Endothelial cell of umbilical vein (primary cell): Measurements from ENCODE around the gene FLACC1. TPM values are rescaled to one million over a fixed set of nuclear protein-coding genes. Genes with fewer than 3 reads are reported as not detected.

ENCODE experiments used
- BruUV-seq: library from RNA; stranded (reverse); fragments of 400-500 nt; replicated peaks from 2 replicates; lab custom pipeline; 2021; lab: Mats Ljungman, UMichigan
- CTCF ChIA-PET: fragments of 300-600, 350-600 bp; sonication (Branson Sonifier 250); formaldehyde crosslinking; loops from one replicate; lab custom pipeline; 2021; ENCODE audit warnings: antibody characterized with exemption, inconsistent platforms; lab: Charles Lee
- POLR2A ChIA-PET: fragments of 300-600, 350-600 bp; sonication (Branson Sonifier 250); formaldehyde crosslinking; loops from one replicate; lab custom pipeline; 2021; ENCODE audit warnings: antibody characterized with exemption, inconsistent platforms; lab: Charles Lee
- DNase-seq: peaks from one replicate; pipeline ENCODE4 v3.0.0-alpha.2; 2011; ENCODE audit warnings: low read depth, low spot score
- FAIRE-seq: peaks from 2 replicates; lab custom pipeline; 2011; peaks lifted over from hg19 to GRCh38; lab: Jason Lieb, UNC
- H2AFZ ChIP-seq: 2 replicates; pipeline ENCODE4 v1.6.0; 2012; ENCODE audit warnings: low read depth, low read length, control low read depth, inconsistent platforms
- H3K27ac ChIP-seq: 2 replicates; pipeline ENCODE4 v1.5.1; 2011; ENCODE audit warnings: low read depth, mild to moderate bottlenecking, control low read depth, low read length, moderate library complexity; ENCODE audit not compliant: insufficient read depth
- H3K27me3 ChIP-seq, 2 experiments: 2 replicates each; pipeline versions ENCODE4 v1.6.0 to v1.6.1; 2011; ENCODE audit warnings: low read length in 2 of 2, mixed read lengths in 1 of 2; ENCODE audit not compliant: control insufficient read depth in 2 of 2, insufficient read depth in 2 of 2
- H3K36me3 ChIP-seq, 2 experiments: 2 replicates in 1 of 2; 3 replicates in 1 of 2; pipeline ENCODE4 v1.5.1; 2011; ENCODE audit warnings: low read length in 2 of 2, mild to moderate bottlenecking in 1 of 2, moderate library complexity in 1 of 2; ENCODE audit not compliant: control insufficient read depth in 2 of 2, insufficient read depth in 2 of 2; ENCODE audit errors: extremely low read depth in 1 of 2
- H3K4me1 ChIP-seq: 3 replicates; pipeline ENCODE4 v1.5.1; 2011; ENCODE audit warnings: mild to moderate bottlenecking, low read length; ENCODE audit not compliant: control insufficient read depth, insufficient read depth; ENCODE audit errors: extremely low read depth
- H3K4me2 ChIP-seq: 2 replicates; pipeline ENCODE4 v1.6.1; 2011; ENCODE audit warnings: low read length, control low read depth, mixed read lengths; ENCODE audit not compliant: insufficient read depth
- H3K4me3 ChIP-seq, 3 experiments: fragments of 200-600 bp in 1 of 3; sonication (generic), shearing (Covaris generic) in 1 of 3; replicated peaks in 1 of 3; 2 replicates each; pipeline ENCODE4 v1.5.1; 2011 to 2016; ENCODE audit warnings: control low read depth in 3 of 3, low read length in 3 of 3, mild to moderate bottlenecking in 2 of 3, inconsistent platforms in 1 of 3, low read depth in 1 of 3, moderate library complexity in 1 of 3; ENCODE audit not compliant: insufficient read depth in 1 of 3
- H3K79me2 ChIP-seq: 2 replicates; pipeline ENCODE4 v1.6.0; 2012; ENCODE audit warnings: low read length, inconsistent platforms; ENCODE audit not compliant: control insufficient read depth, insufficient read depth
- H3K9ac ChIP-seq: replicated peaks from 2 replicates; pipeline ENCODE3; 2011; ENCODE audit warnings: low read length, control low read depth; ENCODE audit not compliant: insufficient read depth; ENCODE audit errors: extremely low read depth
- H3K9me1 ChIP-seq: replicated peaks from 3 replicates; pipeline ENCODE4 v1.6.0; 2011; ENCODE audit warnings: mild to moderate bottlenecking, low read length; ENCODE audit not compliant: control insufficient read depth, insufficient read depth; ENCODE audit errors: extremely low read depth
- H3K9me3 ChIP-seq: replicated peaks from 2 replicates; pipeline ENCODE4 v1.5.1; 2012; ENCODE audit warnings: low read length, inconsistent platforms; ENCODE audit not compliant: control insufficient read depth, insufficient read depth
- H4K20me1 ChIP-seq: replicated peaks from 2 replicates; pipeline ENCODE3; 2011; ENCODE audit warnings: mild to moderate bottlenecking, low read length; ENCODE audit not compliant: control insufficient read depth, insufficient read depth; ENCODE audit errors: extremely low read depth
- CTCF ChIP-seq, 2 donors: IDR thresholded peaks; 1 replicate in 1 of 2; 2 replicates in 1 of 2; pipeline ENCODE4 v1.5.1; 2011; ENCODE audit warnings: low read length in 2 of 2, mild to moderate bottlenecking in 2 of 2, moderate library complexity in 2 of 2, control low read depth in 1 of 2, inconsistent platforms in 1 of 2, low read depth in 1 of 2; ENCODE audit not compliant: insufficient read depth in 1 of 2; ENCODE audit errors: extremely low read depth in 1 of 2
- MAX ChIP-seq: IDR thresholded peaks from 2 replicates; pipeline ENCODE4 v1.6.1; 2011; ENCODE audit not compliant: insufficient read depth, insufficient read length
- dilution Hi-C: fragments of 300-500 bp; cut with MboI; formaldehyde crosslinking; loops from one replicate; pipeline ENCODE4 v1.15.0; 2019; ENCODE audit warnings: low sequenced_read_pairs; ENCODE audit not compliant: extremely low pct_ligation_motif_present
- intact Hi-C: fragments of 100-400 bp; cut with micrococcal nuclease; formaldehyde crosslinking; loops from one replicate; pipeline ENCODE4 v1.10.0; 2022
- polyA plus RNA-seq, 4 experiments: library from polyadenylated mRNA; depleted of rRNA in 3 of 4; stranded (reverse) in 3 of 4; unstranded in 1 of 4; fragments of >200 nt; gene quantifications; 2 replicates each; pipeline versions ENCODE4 v1.2.1 to v1.2.3, GENCODE V29; 2011 to 2012; ENCODE audit warnings: missing spikeins in 1 of 4
- total RNA-seq: library from RNA; stranded (reverse); gene quantifications from 2 replicates; pipeline ENCODE4 v1.2.3, GENCODE V29; 2021

Gene FLACC1
- total and polyA plus RNA-seq, 2 donors (not counting 3 experiments of a cell fraction or from before 2014, with no cell fraction given), result 0.11 to 1.4 TPM

GRCh38 chr2:201260302-201260800 lies 96.8 kb downstream of the FLACC1 start, which contains the start of gene CASP8:
CASP8 (plus strand) TSS chr2:201260536; CDS start chr2:201266487, 5,951 bp downstream.
- no peaks in the 10 kb centered on the region for H4K20me1 ChIP-seq
- peaks cover 30% of the 10 kb centered on the region for H3K4me1 ChIP-seq
- no peak within 1 kb of the TSS for H3K4me3 ChIP-seq
- no peaks in the 10 kb centered on the region for H3K27me3 ChIP-seq
- H2AFZ ChIP-seq, result peak within 1 kb of the TSS; percentile 93
- H3K27ac ChIP-seq, result peak within 1 kb of the TSS; percentile 39
- no peaks in the 10 kb centered on the region for H3K36me3 ChIP-seq
- H3K4me2 ChIP-seq, result peak within 1 kb of the TSS; percentile 92
- FAIRE-seq (no peak), DNase-seq (no peak)
- H3K79me2 ChIP-seq, result peaks cover 10% of the 10 kb centered on the region
- intact Hi-C loops, result no loop called here
- no TSS peak for BruUV-seq
- no peaks in the 10 kb centered on the region for H3K9me1 ChIP-seq
- no peak within 1 kb of the TSS for H3K9ac ChIP-seq
- dilution Hi-C loops, result no loop called here
- no peaks in the 10 kb centered on the region for H3K9me3 ChIP-seq
- TF ChIP-seq MAX, result no peak
- no peak for TF ChIP-seq CTCF (IDR thresholded peaks at IDR 0.05; ENCODE audit: extremely low read depth in 1 of 2, insufficient read depth in 1 of 2, low read depth in 1 of 2, low read length in 2 of 2)
- ChIA-PET CTCF (interaction anchor here (1.3 kb wide), 1 partner anchor 22 kb away, joined by 3 read pairs; no protein-coding TSS in a partner anchor), POLR2A (interaction anchor here (0.7 kb wide), 1 partner anchor 10 kb away, joined by 3 read pairs; no protein-coding TSS in a partner anchor)
